GM10266 (cell line): ENCODE results near the gene FAM110D.

Source experiments
- DNase-seq: peaks from one replicate; pipeline ENCODE4 v3.0.0; 2012; ENCODE audit errors: extremely low spot score
- CTCF ChIP-seq: IDR thresholded peaks from 2 replicates; pipeline ENCODE4 v1.5.1; 2012; ENCODE audit warnings: mild to moderate bottlenecking, low read depth; ENCODE audit not compliant: control insufficient read depth, insufficient read depth; ENCODE audit errors: missing control alignments

FAM110D gene

GRCh38 chr1:26177182-26177684 is 18.4 kb downstream of the FAM110D start, which contains the start of gene CNKSR1:
Gene CNKSR1, plus strand, starts transcription at chr1:26177491. Its CDS starts 57 bp downstream, at chr1:26177548.
- no peak for DNase-seq
- no peak for TF ChIP-seq CTCF

- no peak for DNase-seq
- TF ChIP-seq CTCF = no peak
These were observed 21.2 kb downstream of the FAM110D start for GRCh38 chr1:26180010-26180506.

GRCh38 chr1:26181586-26182382 is 22.9 kb downstream of the FAM110D start:
- no peak for DNase-seq
- no peak for TF ChIP-seq CTCF

- DNase-seq = no peak
- no peak for TF ChIP-seq CTCF
These were observed 23.5 kb downstream of the FAM110D start for GRCh38 chr1:26182383-26182696.

- TF ChIP-seq CTCF = no peak
- DNase-seq = no peak
These were observed 25.2 kb downstream of the FAM110D start for GRCh38 chr1:26184086-26184485.

- no peak for DNase-seq
- TF ChIP-seq CTCF = no peak
These were observed 26.0 kb downstream of the FAM110D start for GRCh38 chr1:26184883-26185282.

GRCh38 chr1:26187882-26188281 is 29.0 kb downstream of the FAM110D start:
- TF ChIP-seq CTCF = no peak
- no peak for DNase-seq
